ENCODE results near the gene PSKH1. TPM values are rescaled to one million over a fixed set of nuclear protein-coding genes. Genes with fewer than 3 reads are reported as not detected.

The PSKH1 gene
- total RNA-seq, 1 donor from 2014 or later = 22.1 TPM

GRCh38 chr16:67864594-67864993 lies 28.5 kb upstream of the PSKH1 start:
- intact Hi-C loops (cut with micrococcal nuclease) = no loop called here

- intact Hi-C loops (cut with micrococcal nuclease) = no loop called here
Measured at GRCh38 chr16:67865318-67865717, 27.7 kb upstream of the PSKH1 start.

GRCh38 chr16:67868290-67868689 lies 24.8 kb upstream of the PSKH1 start:
- intact Hi-C loops (cut with micrococcal nuclease) = no loop called here

- intact Hi-C loops (cut with micrococcal nuclease) = no loop called here
Measured at GRCh38 chr16:67869653-67870052, 23.4 kb upstream of the PSKH1 start.

GRCh38 chr16:67871256-67871655 lies 21.8 kb upstream of the PSKH1 start:
- intact Hi-C loops (cut with micrococcal nuclease) = no loop called here

- intact Hi-C loops (cut with micrococcal nuclease) = loop anchor here (2.0 kb wide), 2 partner anchors 25 to 65 kb away; partner anchors contain the start of genes CENPT, NUTF2, RANBP10 and TSNAXIP1
Measured at GRCh38 chr16:67872131-67872630, 20.9 kb upstream of the PSKH1 start.

- intact Hi-C loops (cut with micrococcal nuclease) = loop anchor here (2.0 kb wide), 2 partner anchors 26 to 66 kb away; partner anchors contain the start of genes CENPT, NUTF2, RANBP10 and TSNAXIP1
Measured at GRCh38 chr16:67872631-67873434, 20.2 kb upstream of the PSKH1 start, which contains the start of gene EDC4. Gene EDC4 (plus strand): TSS chr16:67873052. CDS start chr16:67873262, 210 bp downstream.

GRCh38 chr16:67873435-67874370 lies 19.4 kb upstream of the PSKH1 start:
- intact Hi-C loops (cut with micrococcal nuclease) = loop anchor here (2.0 kb wide), 2 partner anchors 27 to 67 kb away; partner anchors contain the start of genes CENPT, NUTF2, RANBP10 and TSNAXIP1

GRCh38 chr16:67874372-67874771 lies 18.7 kb upstream of the PSKH1 start:
- intact Hi-C loops (cut with micrococcal nuclease) = no loop called here

- intact Hi-C loops (cut with micrococcal nuclease) = no loop called here
Measured at GRCh38 chr16:67877064-67877463, 16.0 kb upstream of the PSKH1 start.

GRCh38 chr16:67878232-67878631 lies 14.8 kb upstream of the PSKH1 start:
- intact Hi-C loops (cut with micrococcal nuclease) = no loop called here

GRCh38 chr16:67878846-67879245 lies 14.2 kb upstream of the PSKH1 start:
- intact Hi-C loops (cut with micrococcal nuclease) = no loop called here

- intact Hi-C loops (cut with micrococcal nuclease) = no loop called here
Measured at GRCh38 chr16:67879462-67879861, 13.6 kb upstream of the PSKH1 start.

GRCh38 chr16:67879936-67880335 lies 13.1 kb upstream of the PSKH1 start:
- intact Hi-C loops (cut with micrococcal nuclease) = no loop called here

GRCh38 chr16:67880584-67880983 lies 12.5 kb upstream of the PSKH1 start:
- intact Hi-C loops (cut with micrococcal nuclease) = no loop called here

GRCh38 chr16:67881621-67882161 lies 11.4 kb upstream of the PSKH1 start:
- intact Hi-C loops (cut with micrococcal nuclease) = no loop called here

GRCh38 chr16:67882374-67883145 lies 10.5 kb upstream of the PSKH1 start:
- intact Hi-C loops (cut with micrococcal nuclease) = loop anchor here (1.0 kb wide), 2 partner anchors 46 to 158 kb away; no protein-coding TSS in a partner anchor

- intact Hi-C loops (cut with micrococcal nuclease) = loop anchor here (1.0 kb wide), 2 partner anchors 45 to 157 kb away; no protein-coding TSS in a partner anchor
Measured at GRCh38 chr16:67883146-67883871, 9.7 kb upstream of the PSKH1 start.

- intact Hi-C loops (cut with micrococcal nuclease) = loop anchor here (1.0 kb wide), 2 partner anchors 44 to 156 kb away; no protein-coding TSS in a partner anchor
Measured at GRCh38 chr16:67883872-67884261, 9.2 kb upstream of the PSKH1 start.

GRCh38 chr16:67884684-67885083 lies 8.4 kb upstream of the PSKH1 start, which contains the start of gene NRN1L:
Gene NRN1L (plus strand): TSS chr16:67884885. CDS start chr16:67884904, 19 bp downstream.
- intact Hi-C loops (cut with micrococcal nuclease) = no loop called here

Measured in T-helper 2 cell treated with Interferon-gamma antibody and Interleukin-4, amounts not matched to agents 100 ng/mL and 5 ng/mL, for 36 hours (primary cell).